Measurements from ENCODE around the gene FKBP2. TPM values are rescaled to one million over a fixed set of nuclear protein-coding genes. Genes with fewer than 3 reads are reported as not detected.

Gene FKBP2
- total RNA-seq, 1 experiment from 2014 or later: 73.4 TPM

- peak in 1 of 2 experiments; percentile 29 for DNase-seq (ENCODE audit: low read depth in 1 of 2, low spot score in 2 of 2)
Observed at GRCh38 chr11:64263021-64263946, 22.4 kb downstream of the FKBP2 start.

GRCh38 chr11:64263947-64264317, 23.0 kb downstream of the FKBP2 start:
- Histone ChIP-seq H3K27ac (no peak overlapping the region), H3K27me3 (replicated peaks) (no peaks in the 10 kb centered on the region), H3K9me3 (replicated peaks) (no peaks in the 10 kb centered on the region), H3K4me1 (replicated peaks) (peaks cover 29% of the 10 kb centered on the region), H3K36me3 (peaks cover 90% of the 10 kb centered on the region), H3K4me3 (no peak overlapping the region)
- DNase-seq (ENCODE audit: low read depth in 1 of 2, low spot score in 2 of 2): no peak

More at GRCh38 chr11:64263021-64263946, 22.4 kb downstream of the FKBP2 start:
- Histone ChIP-seq H3K27ac (peak overlapping the region; percentile 21; the same call in 1 of the 2 replicates), H3K36me3 (peaks cover 90% of the 10 kb centered on the region), H3K27me3 (replicated peaks) (no peaks in the 10 kb centered on the region), H3K9me3 (replicated peaks) (no peaks in the 10 kb centered on the region), H3K4me3 (no peak overlapping the region), H3K4me1 (replicated peaks) (peaks cover 23% of the 10 kb centered on the region)

- Histone ChIP-seq H3K4me1 (replicated peaks) (peaks cover 34% of the 10 kb centered on the region), H3K27me3 (replicated peaks) (no peaks in the 10 kb centered on the region), H3K36me3 (peaks cover 85% of the 10 kb centered on the region), H3K27ac (no peak overlapping the region), H3K4me3 (no peak overlapping the region), H3K9me3 (replicated peaks) (no peaks in the 10 kb centered on the region)
- no peak for DNase-seq (ENCODE audit: low read depth in 1 of 2, low spot score in 2 of 2)
Observed at GRCh38 chr11:64264371-64264852, 23.5 kb downstream of the FKBP2 start.

DNA sequence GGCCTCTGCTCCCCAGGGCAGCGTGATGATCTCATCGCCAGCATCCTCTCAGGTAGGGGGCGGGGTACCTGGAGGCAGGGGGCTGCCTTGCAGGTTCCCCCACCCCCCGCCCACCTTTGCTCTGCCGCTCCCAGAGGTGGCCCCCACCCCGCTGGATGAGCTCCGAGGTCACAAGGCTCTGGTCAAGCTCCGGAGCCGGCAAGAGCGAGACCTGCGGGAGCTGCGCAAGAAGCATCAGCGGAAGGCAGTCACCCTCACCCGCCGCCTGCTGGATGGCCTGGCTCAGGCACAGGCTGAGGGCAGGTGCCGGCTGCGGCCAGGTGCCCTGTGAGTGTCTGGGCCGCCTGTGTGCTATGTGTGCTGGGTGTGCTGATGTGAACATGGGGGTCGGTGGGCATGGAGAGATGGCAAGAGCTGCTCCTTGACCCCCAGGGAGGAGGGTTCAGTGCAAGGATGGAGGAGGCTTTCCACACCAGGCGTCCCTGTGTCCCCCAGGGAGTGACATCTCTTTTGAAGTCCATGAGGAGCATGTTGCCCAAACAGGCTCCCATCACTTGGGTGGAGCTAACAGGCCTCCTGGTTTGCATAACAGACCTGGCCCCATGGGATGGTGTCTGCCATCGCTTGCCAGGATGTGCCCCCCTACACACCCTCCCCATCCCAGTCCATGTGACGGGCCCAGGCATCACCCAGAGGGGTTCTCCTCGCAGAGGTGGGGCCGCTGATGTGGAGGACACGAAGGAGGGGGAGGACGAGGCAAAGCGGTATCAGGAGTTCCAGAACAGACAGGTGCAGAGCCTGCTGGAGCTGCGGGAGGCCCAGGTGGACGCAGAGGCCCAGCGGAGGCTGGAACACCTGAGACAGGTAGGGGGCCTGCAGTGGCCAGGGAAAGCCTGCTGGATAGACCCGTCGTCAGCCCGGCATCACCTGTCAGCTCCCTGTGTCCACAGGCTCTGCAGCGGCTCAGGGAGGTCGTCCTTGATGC, 24.6 kb downstream of the FKBP2 start:
- Histone ChIP-seq H3K27ac (no peak overlapping the region), H3K4me1 (replicated peaks) (peaks cover 36% of the 10 kb centered on the region), H3K27me3 (replicated peaks) (no peaks in the 10 kb centered on the region), H3K36me3 (peaks cover 78% of the 10 kb centered on the region), H3K4me3 (no peak overlapping the region), H3K9me3 (replicated peaks) (no peaks in the 10 kb centered on the region)
- no peak for DNase-seq (ENCODE audit: low read depth in 1 of 2, low spot score in 2 of 2)

DNA sequence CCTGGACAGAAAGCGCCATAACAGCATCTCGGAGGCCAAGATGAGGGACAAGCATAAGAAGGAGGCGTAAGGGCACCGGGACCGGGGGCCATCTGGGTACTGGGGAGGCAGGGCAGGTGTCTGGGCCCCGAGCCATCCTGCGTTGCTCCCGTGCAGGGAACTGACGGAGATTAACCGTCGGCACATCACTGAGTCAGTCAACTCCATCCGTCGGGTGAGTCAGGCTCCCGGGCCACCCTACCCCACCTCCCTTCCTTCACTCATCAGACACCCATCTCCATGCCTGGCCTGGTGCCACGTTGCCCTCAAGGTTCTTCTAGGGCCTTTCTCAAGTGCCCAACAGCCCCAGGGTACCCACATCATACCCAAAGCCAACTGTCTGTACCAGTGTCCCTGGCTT, 25.4 kb downstream of the FKBP2 start:
- no peak for DNase-seq (ENCODE audit: low read depth in 1 of 2, low spot score in 2 of 2)
- Histone ChIP-seq H3K36me3 (peaks cover 73% of the 10 kb centered on the region), H3K9me3 (replicated peaks) (no peaks in the 10 kb centered on the region), H3K4me3 (no peak overlapping the region), H3K27ac (no peak overlapping the region), H3K27me3 (replicated peaks) (no peaks in the 10 kb centered on the region), H3K4me1 (replicated peaks) (peaks cover 39% of the 10 kb centered on the region)

GRCh38 chr11:64267207-64267945, 26.5 kb downstream of the FKBP2 start:
- no peak overlapping the region for H3K27ac ChIP-seq
- H3K27me3 ChIP-seq (replicated peaks): no peaks in the 10 kb centered on the region
- no peaks in the 10 kb centered on the region for H3K9me3 ChIP-seq (replicated peaks)
- H3K36me3 ChIP-seq: peaks cover 67% of the 10 kb centered on the region
- H3K4me3 ChIP-seq: no peak overlapping the region
- no peak for DNase-seq (ENCODE audit: low read depth in 1 of 2, low spot score in 2 of 2)
- H3K4me1 ChIP-seq (replicated peaks): peaks cover 43% of the 10 kb centered on the region

GRCh38 chr11:64268025-64268892, 27.4 kb downstream of the FKBP2 start:
- peak in 1 of 2 experiments; percentile 54 for DNase-seq (ENCODE audit: low read depth in 1 of 2, low spot score in 2 of 2)
- Histone ChIP-seq H3K27me3 (replicated peaks) (no peaks in the 10 kb centered on the region), H3K36me3 (peaks cover 62% of the 10 kb centered on the region), H3K4me1 (replicated peaks) (peaks cover 34% of the 10 kb centered on the region), H3K9me3 (replicated peaks) (no peaks in the 10 kb centered on the region), H3K27ac (peak overlapping the region; percentile 68), H3K4me3 (peak overlapping the region; percentile 49)

- peak; percentile 73 to 83 for DNase-seq (ENCODE audit: low read depth in 1 of 2, low spot score in 2 of 2)
- peak overlapping the region; percentile 49 for H3K4me3 ChIP-seq
- H3K36me3 ChIP-seq: peaks cover 54% of the 10 kb centered on the region
- peak overlapping the region; percentile 68 for H3K27ac ChIP-seq
- peaks cover 26% of the 10 kb centered on the region for H3K4me1 ChIP-seq (replicated peaks)
- no peaks in the 10 kb centered on the region for H3K9me3 ChIP-seq (replicated peaks)
- H3K27me3 ChIP-seq (replicated peaks): no peaks in the 10 kb centered on the region
Observed at GRCh38 chr11:64268893-64269539, 28.1 kb downstream of the FKBP2 start.

- H3K4me3 ChIP-seq: peak overlapping the region; percentile 49
- H3K4me1 ChIP-seq (replicated peaks): peaks cover 26% of the 10 kb centered on the region
- H3K36me3 ChIP-seq: peaks cover 47% of the 10 kb centered on the region
- DNase-seq (ENCODE audit: low read depth in 1 of 2, low spot score in 2 of 2): peak; percentile 100
- no peaks in the 10 kb centered on the region for H3K27me3 ChIP-seq (replicated peaks)
- no peaks in the 10 kb centered on the region for H3K9me3 ChIP-seq (replicated peaks)
- peak overlapping the region; percentile 68 for H3K27ac ChIP-seq
Observed at GRCh38 chr11:64269540-64270220, 28.8 kb downstream of the FKBP2 start.

GRCh38 chr11:64275031-64275800, 34.3 kb downstream of the FKBP2 start:
- Histone ChIP-seq H3K36me3 (peaks cover 50% of the 10 kb centered on the region), H3K4me3 (no peak overlapping the region), H3K27ac (no peak overlapping the region), H3K4me1 (replicated peaks) (peaks cover 11% of the 10 kb centered on the region), H3K27me3 (replicated peaks) (no peaks in the 10 kb centered on the region), H3K9me3 (replicated peaks) (no peaks in the 10 kb centered on the region)
- no peak for DNase-seq (ENCODE audit: low read depth in 1 of 2, low spot score in 2 of 2)

DNA sequence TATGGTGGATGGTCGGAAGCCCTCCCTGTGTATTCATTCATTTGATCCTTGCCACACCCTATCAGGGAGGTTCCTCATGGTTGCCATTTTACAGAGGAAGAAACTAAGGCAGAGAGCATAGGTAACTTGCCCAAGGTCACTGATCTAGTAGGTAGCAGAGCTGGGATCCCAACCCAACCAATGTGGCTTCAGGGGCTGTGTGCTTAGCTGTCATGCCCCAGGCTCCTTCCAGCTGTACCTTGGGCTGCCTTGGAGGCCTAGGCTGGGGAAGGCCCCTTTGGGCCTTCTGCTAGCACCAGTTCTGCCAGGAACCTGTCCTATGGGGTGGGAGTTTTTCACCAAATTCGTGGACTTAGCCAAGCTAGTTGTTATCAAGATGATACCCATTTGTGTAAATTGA, 34.9 kb downstream of the FKBP2 start:
- H3K4me3 ChIP-seq: no peak overlapping the region
- H3K27me3 ChIP-seq (replicated peaks): no peaks in the 10 kb centered on the region
- H3K9me3 ChIP-seq (replicated peaks): no peaks in the 10 kb centered on the region
- DNase-seq (ENCODE audit: low read depth in 1 of 2, low spot score in 2 of 2): no peak
- H3K27ac ChIP-seq: no peak overlapping the region
- H3K36me3 ChIP-seq: peaks cover 46% of the 10 kb centered on the region
- H3K4me1 ChIP-seq (replicated peaks): peaks cover 7% of the 10 kb centered on the region

Data from SJSA1 (cell line).